GM21390 (cell line): ENCODE measurements around the gene ERRFI1.

Source experiments
- ATAC-seq: cut with Tn5 transposase; IDR thresholded peaks from one replicate; pipeline ENCODE4 v1.9.1; 2021; ENCODE audit not compliant: unreplicated experiment

The ERRFI1 gene

DNA sequence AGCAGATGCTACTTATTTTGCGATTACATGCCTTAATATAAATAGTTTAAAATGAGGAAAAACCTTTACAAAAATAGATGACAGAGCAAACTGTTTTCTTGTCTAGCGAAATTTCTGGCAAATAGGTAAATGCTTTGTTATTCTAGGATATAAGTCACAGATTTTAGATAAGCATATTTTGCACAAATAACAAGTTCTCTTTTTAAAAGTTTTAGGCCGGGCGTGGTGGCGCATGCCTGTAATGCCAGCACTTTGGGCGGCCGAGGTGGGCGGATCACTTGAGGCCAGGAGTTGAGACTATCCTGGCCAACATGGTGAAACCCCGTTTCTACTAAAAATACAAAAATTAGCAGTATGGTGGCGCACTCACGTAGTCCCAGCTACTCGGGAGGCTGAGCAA, 20.3 kb upstream of the ERRFI1 start:
- ATAC-seq, result no peak

- no peak for ATAC-seq
Observed at GRCh38 chr1:8043621-8044020, 17.5 kb upstream of the ERRFI1 start.

DNA sequence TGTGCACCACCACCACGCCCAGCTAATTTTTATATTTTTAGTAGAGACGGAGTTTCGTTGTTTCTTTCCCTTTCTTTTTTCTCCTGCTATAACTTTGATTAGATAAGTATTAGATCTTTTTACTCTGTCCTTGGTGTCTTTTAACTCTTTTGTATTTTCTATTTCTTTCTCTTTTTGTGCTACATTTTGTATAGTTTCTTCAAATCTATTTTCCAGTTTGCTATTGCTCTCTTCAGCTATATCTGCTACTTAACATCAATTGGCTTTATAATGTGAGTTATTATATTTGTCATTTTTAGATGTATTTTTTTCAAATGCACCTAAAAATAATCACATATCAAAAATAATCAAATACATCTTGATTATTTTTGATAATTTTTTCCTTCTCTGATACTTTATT, 16.0 kb upstream of the ERRFI1 start:
- no peak for ATAC-seq

GRCh38 chr1:8040586-8040985, 14.5 kb upstream of the ERRFI1 start:
- no peak for ATAC-seq

DNA sequence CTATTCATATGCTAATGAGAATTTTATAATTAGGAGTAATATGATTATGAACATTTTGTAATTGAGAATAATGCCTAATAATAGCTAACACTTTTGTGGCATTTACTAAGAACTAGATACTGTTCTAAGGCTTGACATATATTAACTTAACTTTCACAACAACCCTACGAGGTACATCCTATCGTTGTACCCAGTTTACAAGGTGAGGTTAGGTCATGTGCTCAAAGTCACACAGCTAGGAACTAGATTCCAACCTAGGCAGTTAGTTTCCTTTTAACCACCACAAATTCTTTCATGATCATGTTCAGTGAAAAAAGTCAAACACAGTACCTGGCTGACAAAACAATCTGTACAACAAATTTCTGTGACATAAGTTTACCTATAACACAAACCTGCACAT, 13.0 kb upstream of the ERRFI1 start:
- ATAC-seq, result no peak

DNA sequence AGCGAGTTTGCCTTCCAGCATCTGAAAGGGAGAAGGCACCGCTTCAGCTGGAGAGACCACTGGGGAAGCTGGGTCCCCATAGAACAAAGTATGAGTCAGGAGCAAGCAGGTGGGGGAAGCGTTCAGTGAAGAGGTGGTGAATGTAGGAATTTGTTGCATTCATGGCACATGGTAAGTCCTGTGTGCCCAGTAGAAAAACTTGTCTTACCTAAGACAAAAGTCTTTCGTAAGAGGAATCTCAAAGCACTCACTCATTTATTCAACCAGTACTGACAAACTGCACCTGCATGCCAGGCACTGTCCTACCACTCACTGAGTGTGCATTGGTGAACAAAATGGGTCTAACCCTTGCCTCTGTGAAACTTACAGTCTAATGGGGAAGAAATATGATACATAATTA, 9.2 kb upstream of the ERRFI1 start:
- ATAC-seq, result no peak

- no peak for ATAC-seq
Observed at GRCh38 chr1:8033322-8033721, 7.2 kb upstream of the ERRFI1 start.

DNA sequence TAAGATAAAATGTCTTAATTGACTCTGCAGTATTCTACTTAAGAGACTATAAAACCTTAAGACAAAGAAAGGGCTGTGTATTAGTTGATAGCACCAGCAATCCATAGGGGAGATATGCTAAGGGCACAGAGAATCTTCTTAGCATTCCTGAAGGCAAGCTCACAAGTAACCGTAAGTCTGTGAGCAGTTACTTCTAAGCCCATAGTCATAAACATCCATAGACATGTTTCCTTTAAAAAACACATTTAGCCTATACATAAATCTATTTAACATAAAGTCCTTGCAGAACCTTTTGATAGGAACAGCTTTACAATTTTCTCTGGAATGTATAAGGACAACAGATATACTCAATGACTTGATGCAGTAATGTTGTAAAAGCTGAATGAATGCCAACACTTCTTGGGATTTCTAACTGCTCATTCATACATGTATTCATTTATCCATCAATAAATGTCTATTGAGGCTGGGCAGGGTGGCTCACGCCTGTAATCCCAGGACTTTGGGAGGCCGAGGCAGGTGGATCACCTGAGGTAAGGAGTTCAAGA, 6.3 kb upstream of the ERRFI1 start:
- no peak for ATAC-seq

GRCh38 chr1:8031176-8031785, 5.2 kb upstream of the ERRFI1 start:
- ATAC-seq, result no peak

DNA sequence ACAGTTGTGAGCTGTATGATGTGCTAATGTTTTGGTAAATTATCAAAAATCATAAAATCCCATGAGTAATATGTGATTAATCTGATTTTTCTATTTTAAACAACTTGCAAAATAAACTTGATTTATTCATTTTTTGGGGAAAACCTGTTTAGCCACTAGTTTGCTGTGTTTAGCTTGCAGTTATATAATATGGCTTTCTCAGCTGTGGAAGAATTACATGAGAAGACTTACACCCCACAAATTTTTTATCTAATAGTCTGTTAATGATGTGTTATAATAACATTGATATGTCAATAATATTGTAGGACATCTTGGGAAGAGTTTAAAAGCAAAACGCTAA, 2.4 kb upstream of the ERRFI1 start:
- ATAC-seq, result no peak

DNA sequence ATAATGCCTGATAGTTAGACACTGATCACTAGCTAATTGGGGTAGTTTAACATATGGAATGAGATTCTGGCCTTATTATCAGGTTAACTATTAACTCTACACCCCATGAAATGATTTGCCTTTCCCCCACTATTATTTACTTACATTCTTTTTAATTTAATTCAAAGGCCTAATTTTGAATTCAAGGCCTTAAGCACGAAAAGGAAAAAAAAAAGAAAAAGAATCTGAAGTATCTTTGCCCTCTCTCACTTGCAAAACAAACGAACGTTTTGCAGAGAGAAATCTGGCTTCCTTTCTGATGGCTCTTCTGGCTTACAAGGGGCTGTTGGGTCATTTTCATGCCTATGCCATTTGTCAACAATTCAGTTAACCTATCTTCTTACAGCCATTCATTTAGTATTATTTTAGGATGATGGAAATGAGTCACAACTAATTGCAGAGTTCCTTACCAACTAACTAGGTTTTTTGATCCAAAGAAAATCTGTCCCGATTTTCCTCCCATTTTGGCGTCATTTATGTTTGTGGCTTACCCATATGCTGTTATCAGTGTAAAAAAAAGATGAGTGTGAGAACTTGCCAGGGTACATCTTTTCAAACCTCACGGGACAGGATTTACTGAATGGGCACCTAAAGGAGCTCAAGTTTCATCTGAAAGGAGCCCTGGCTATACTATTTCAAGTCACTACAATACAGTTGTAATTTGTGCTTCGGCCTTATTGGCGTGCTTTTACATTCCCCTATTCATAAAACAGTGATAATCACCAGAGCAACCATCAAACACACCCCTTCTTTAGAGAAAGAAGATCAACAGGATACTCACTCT, 1.9 kb upstream of the ERRFI1 start:
- no peak for ATAC-seq

DNA sequence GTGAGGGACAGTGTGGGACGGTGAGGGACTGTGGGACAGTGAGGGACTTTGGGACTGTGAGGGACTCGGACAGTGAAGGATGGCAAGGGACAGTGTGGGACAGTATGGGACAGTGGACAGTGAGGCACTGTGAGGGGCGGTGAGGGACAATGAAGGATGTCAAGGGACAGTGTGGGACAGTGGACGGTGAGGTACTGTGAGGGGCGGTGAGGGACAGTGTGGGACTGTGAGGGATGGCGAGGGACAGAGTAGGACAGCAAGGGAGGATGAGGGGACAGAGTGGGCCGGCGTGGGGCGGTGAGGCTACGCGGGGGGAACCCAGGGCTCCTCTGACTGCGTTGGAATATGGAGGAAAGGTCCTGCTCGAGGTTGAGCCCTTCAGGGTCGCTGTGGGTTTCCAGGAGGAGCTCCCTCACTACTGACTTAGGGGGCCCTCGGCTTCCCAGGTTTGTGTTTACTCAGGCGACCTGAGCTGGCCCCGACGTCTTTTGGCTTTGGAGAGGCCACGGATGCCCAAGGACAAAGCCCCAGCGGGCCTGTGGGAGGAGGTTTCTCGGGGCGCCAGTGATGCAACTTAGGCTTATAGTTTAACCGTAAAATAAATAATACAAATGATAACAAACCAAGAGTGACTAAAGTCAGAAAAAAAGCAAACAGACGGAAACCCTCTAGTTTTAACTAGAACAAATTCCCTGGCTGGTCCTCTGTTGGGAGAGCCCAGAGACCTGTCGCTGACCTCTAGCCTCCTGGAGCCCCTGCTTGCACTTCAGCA, 1.1 kb upstream of the ERRFI1 start:
- ATAC-seq, result no peak

GRCh38 chr1:8025671-8026144, 401 bp downstream of the ERRFI1 start:
- ATAC-seq, result peak; percentile 11

GRCh38 chr1:8025061-8025670, 943 bp downstream of the ERRFI1 start:
- no peak for ATAC-seq

- no peak for ATAC-seq
Observed at GRCh38 chr1:8024329-8024728, 1.8 kb downstream of the ERRFI1 start.

- ATAC-seq, result no peak
Observed at GRCh38 chr1:8023995-8024313, 2.2 kb downstream of the ERRFI1 start.

- no peak for ATAC-seq
Observed at GRCh38 chr1:8023287-8023994, 2.7 kb downstream of the ERRFI1 start.

DNA sequence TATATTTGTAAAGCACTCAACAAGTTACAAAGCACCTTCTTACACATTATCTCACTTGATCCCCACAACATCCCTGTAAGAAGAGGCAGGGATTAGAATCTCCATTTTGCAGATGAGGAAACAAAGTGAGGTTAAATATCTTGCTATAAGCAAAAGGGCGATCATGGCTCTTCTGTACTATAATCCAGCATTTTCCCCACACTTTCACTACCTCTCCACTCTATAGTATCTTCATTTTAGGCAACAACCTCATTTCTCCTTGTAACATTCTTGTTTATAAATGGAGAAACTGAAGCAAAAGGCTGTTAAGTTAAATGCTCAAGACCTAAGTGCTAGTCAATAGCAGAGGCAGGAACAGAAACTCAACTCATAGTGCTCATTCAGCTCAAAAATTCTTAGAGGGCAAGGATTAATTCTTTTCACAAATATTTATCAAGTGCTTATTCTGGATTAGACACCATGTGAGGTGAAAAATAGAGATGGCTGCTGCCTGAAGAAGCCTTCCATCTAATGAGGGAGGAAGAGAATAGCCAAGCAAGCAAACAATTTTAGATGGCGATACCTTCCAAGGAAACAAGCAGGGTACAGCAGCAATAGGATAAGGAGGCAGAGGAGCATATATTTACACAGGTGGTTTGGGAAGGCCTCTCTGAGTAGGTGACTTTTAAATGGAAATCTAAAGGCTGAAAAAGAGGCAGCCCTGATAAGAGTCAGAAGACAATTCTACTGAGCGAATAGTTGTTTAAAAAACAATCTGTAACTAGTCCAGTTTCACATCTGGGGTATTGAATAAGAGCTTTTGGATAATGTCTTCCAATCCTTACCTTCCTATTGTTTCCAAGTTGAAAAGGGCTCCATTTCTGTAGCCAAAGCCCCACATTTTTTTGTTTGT, 3.5 kb downstream of the ERRFI1 start:
- ATAC-seq, result no peak

GRCh38 chr1:8021676-8022266, 4.3 kb downstream of the ERRFI1 start:
- no peak for ATAC-seq
